C4-2B (cell line): ENCODE results near the gene FLT4.

Experiments used
- H3K27ac ChIP-seq: fragments of 450-650 bp; 2 replicates; pipeline ENCODE4 v1.5.1; 2017
- ZFX ChIP-seq: fragments of 450-650 bp; IDR thresholded peaks from 2 replicates; pipeline ENCODE4 v1.6.1; 2017
- TF ChIP-seq, protein P1 (sequence below): fragments of 450-650 bp; conservative IDR thresholded peaks from 2 replicates; pipeline ENCODE4 v1.5.1; 2017; ENCODE audit warnings: mild to moderate bottlenecking

FLT4 gene

DNA sequence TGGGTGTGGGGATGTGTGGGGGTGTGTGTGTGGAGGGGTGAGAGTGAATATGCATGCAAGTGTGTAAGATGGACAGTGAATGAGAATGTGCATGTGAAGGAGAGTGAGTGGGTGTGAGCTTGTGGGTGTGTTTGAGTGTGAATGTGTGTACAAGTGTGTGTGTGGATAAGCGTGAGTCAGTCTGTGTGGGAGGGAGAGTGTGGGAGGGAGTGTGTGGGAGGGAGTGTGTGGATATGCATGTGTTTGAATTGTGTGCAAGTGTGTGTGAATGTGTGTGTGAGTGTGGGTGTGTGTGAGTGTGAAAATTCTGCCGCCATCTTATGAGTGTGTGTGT lies 54.4 kb downstream of the FLT4 start:
- H3K27ac ChIP-seq: peak overlapping the region; percentile 96
- TF ChIP-seq, protein P1, sequence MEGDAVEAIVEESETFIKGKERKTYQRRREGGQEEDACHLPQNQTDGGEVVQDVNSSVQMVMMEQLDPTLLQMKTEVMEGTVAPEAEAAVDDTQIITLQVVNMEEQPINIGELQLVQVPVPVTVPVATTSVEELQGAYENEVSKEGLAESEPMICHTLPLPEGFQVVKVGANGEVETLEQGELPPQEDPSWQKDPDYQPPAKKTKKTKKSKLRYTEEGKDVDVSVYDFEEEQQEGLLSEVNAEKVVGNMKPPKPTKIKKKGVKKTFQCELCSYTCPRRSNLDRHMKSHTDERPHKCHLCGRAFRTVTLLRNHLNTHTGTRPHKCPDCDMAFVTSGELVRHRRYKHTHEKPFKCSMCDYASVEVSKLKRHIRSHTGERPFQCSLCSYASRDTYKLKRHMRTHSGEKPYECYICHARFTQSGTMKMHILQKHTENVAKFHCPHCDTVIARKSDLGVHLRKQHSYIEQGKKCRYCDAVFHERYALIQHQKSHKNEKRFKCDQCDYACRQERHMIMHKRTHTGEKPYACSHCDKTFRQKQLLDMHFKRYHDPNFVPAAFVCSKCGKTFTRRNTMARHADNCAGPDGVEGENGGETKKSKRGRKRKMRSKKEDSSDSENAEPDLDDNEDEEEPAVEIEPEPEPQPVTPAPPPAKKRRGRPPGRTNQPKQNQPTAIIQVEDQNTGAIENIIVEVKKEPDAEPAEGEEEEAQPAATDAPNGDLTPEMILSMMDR: no peak
- no peak for TF ChIP-seq ZFX

DNA sequence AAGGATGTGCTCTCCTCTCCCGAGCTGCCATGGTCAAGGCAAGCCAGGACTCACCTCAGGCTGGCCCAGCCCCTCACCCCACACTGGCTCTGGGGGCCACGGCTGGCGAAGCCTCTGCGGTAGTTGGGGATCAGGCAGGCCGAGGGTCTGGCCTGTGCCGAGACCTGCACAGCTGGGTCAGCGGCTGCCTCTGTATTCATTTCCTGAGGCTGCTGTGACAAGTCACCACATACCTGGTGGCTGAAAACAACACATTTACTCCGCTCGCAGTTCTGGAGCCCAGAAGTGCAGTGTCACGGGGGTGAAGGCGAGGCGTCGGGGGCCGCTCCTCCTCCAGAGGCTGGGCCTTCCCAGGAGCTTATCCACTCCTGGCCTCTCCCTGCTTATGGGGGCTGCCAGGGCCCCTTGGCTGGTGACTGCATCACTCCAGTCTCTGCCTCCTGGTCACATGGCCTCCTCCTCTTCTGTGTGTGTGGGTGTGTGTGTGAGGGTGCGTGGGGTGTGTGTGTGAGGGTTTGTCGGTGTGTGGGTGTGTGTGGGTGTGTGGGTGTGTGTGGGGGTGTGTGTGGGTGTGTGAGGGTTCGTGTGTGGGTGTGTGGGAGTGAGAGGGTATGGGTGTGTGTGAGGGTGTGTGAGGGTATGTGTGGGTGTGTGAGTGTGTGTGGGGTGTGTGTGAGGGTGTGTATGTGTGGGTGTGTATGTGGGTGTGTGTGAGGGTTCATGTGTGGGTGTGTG lies 54.9 kb downstream of the FLT4 start:
- H3K27ac ChIP-seq: peak overlapping the region; percentile 96
- TF ChIP-seq, protein P1: no peak
- TF ChIP-seq ZFX: no peak

GRCh38 chr5:180593446-180594206 lies 55.8 kb downstream of the FLT4 start:
- TF ChIP-seq, protein P1: no peak
- TF ChIP-seq ZFX: no peak
- peak overlapping the region; percentile 96; the same call in 1 of the 2 replicates for H3K27ac ChIP-seq

- no peak overlapping the region for H3K27ac ChIP-seq
- TF ChIP-seq, protein P1: no peak
- no peak for TF ChIP-seq ZFX
Observed at GRCh38 chr5:180592176-180592575, 57.2 kb downstream of the FLT4 start.

- TF ChIP-seq, protein P1: no peak
- TF ChIP-seq ZFX: no peak
- peak within 1 kb of the TSS; percentile 24; the same call in 1 of the 2 replicates for H3K27ac ChIP-seq
Observed at GRCh38 chr5:180591311-180591887, 58.0 kb downstream of the FLT4 start, which contains the start of gene SCGB3A1. Gene SCGB3A1, minus strand, starts transcription at chr5:180591499. Its CDS starts 37 bp downstream, at chr5:180591462.

GRCh38 chr5:180590543-180591310 lies 58.7 kb downstream of the FLT4 start:
- H3K27ac ChIP-seq: peak overlapping the region; percentile 24; the same call in 1 of the 2 replicates

More at GRCh38 chr5:180590543-180591310, 58.7 kb downstream of the FLT4 start:
- TF ChIP-seq ZFX: no peak
- TF ChIP-seq, protein P1: no peak
